ENCODE results near the gene AP1AR. TPM values are rescaled to one million over a fixed set of nuclear protein-coding genes. Genes with fewer than 3 reads are reported as not detected.

The AP1AR gene
- total RNA-seq, 4 donors from 2014 or later = 18.2 to 46.1 (median 32.5) TPM

- Histone ChIP-seq H3K27me3 (no peaks in the 10 kb centered on the region), H3K9me3 (no peaks in the 10 kb centered on the region), H3K4me3 (no peak overlapping the region), H3K4me1 (no peaks in the 10 kb centered on the region), H3K27ac (no peak overlapping the region), H3K36me3 (peaks cover 0 to 20% (median 0%) of the 10 kb centered on the region in 3 donors)
- no peak for DNase-seq
- TF ChIP-seq POLR2A (IDR thresholded peaks at IDR 0.05) (no peak), CTCF (IDR thresholded peaks at IDR 0.05) (no peak)
Measured at GRCh38 chr4:112270051-112270450, 38.5 kb downstream of the AP1AR start.

GRCh38 chr4:112270640-112271421, 39.2 kb downstream of the AP1AR start:
- no peak for TF ChIP-seq CTCF (IDR thresholded peaks at IDR 0.05)
- TF ChIP-seq POLR2A (IDR thresholded peaks at IDR 0.05) = no peak
- H3K27me3 ChIP-seq = no peaks in the 10 kb centered on the region
- no peak for DNase-seq

GRCh38 chr4:112272292-112272691, 40.7 kb downstream of the AP1AR start:
- Histone ChIP-seq H3K27ac (no peak overlapping the region), H3K27me3 (no peaks in the 10 kb centered on the region)

More at GRCh38 chr4:112270640-112271421, 39.2 kb downstream of the AP1AR start:
- no peak overlapping the region for H3K4me3 ChIP-seq
- no peaks in the 10 kb centered on the region for H3K4me1 ChIP-seq
- no peaks in the 10 kb centered on the region for H3K9me3 ChIP-seq
- H3K27ac ChIP-seq = no peak overlapping the region
- peaks cover 0 to 20% (median 0%) of the 10 kb centered on the region in 3 donors for H3K36me3 ChIP-seq

GRCh38 chr4:112274959-112275358, 43.4 kb downstream of the AP1AR start:
- no peak for DNase-seq
- Histone ChIP-seq H3K4me3 (no peak overlapping the region), H3K4me1 (no peaks in the 10 kb centered on the region), H3K9me3 (no peaks in the 10 kb centered on the region), H3K27ac (no peak overlapping the region), H3K36me3 (no peaks in the 10 kb centered on the region), H3K27me3 (no peaks in the 10 kb centered on the region)
- TF ChIP-seq POLR2A (IDR thresholded peaks at IDR 0.05) = no peak
- no peak for TF ChIP-seq CTCF (IDR thresholded peaks at IDR 0.05)

More at GRCh38 chr4:112272292-112272691, 40.7 kb downstream of the AP1AR start:
- DNase-seq = no peak
- Histone ChIP-seq H3K4me1 (no peaks in the 10 kb centered on the region), H3K36me3 (peaks cover 0 to 13% (median 0%) of the 10 kb centered on the region in 3 donors), H3K9me3 (no peaks in the 10 kb centered on the region), H3K4me3 (no peak overlapping the region)
- no peak for TF ChIP-seq POLR2A (IDR thresholded peaks at IDR 0.05)
- no peak for TF ChIP-seq CTCF (IDR thresholded peaks at IDR 0.05)

GRCh38 chr4:112276113-112276512, 44.5 kb downstream of the AP1AR start:
- Histone ChIP-seq H3K9me3 (no peaks in the 10 kb centered on the region), H3K4me1 (no peaks in the 10 kb centered on the region), H3K27me3 (no peaks in the 10 kb centered on the region), H3K36me3 (no peaks in the 10 kb centered on the region), H3K27ac (no peak overlapping the region), H3K4me3 (no peak overlapping the region)
- no peak for DNase-seq
- TF ChIP-seq POLR2A (IDR thresholded peaks at IDR 0.05) = no peak
- no peak for TF ChIP-seq CTCF (IDR thresholded peaks at IDR 0.05)

All from Peyer's patch (tissue), 4 donors.